Endothelial cell of umbilical vein (primary cell): ENCODE data around the gene APMAP. TPM values are rescaled to one million over a fixed set of nuclear protein-coding genes. Genes with fewer than 3 reads are reported as not detected.

ENCODE experiments used
- BruUV-seq: library from RNA; stranded (reverse); fragments of 400-500 nt; replicated peaks from 2 replicates; lab custom pipeline; 2021; lab: Mats Ljungman, UMichigan
- CTCF ChIA-PET: fragments of 300-600, 350-600 bp; sonication (Branson Sonifier 250); formaldehyde crosslinking; loops from one replicate; lab custom pipeline; 2021; ENCODE audit warnings: antibody characterized with exemption, inconsistent platforms; lab: Charles Lee
- POLR2A ChIA-PET: fragments of 300-600, 350-600 bp; sonication (Branson Sonifier 250); formaldehyde crosslinking; loops from one replicate; lab custom pipeline; 2021; ENCODE audit warnings: antibody characterized with exemption, inconsistent platforms; lab: Charles Lee
- DNase-seq: peaks from one replicate; pipeline ENCODE4 v3.0.0-alpha.2; 2011; ENCODE audit warnings: low read depth, low spot score
- FAIRE-seq: peaks from 2 replicates; lab custom pipeline; 2011; peaks lifted over from hg19 to GRCh38; lab: Jason Lieb, UNC
- H2AFZ ChIP-seq: 2 replicates; pipeline ENCODE4 v1.6.0; 2012; ENCODE audit warnings: low read depth, low read length, control low read depth, inconsistent platforms
- H3K27ac ChIP-seq: 2 replicates; pipeline ENCODE4 v1.5.1; 2011; ENCODE audit warnings: low read depth, mild to moderate bottlenecking, control low read depth, low read length, moderate library complexity; ENCODE audit not compliant: insufficient read depth
- H3K27me3 ChIP-seq, 2 experiments: 2 replicates each; pipeline versions ENCODE4 v1.6.0 to v1.6.1; 2011; ENCODE audit warnings: low read length in 2 of 2, mixed read lengths in 1 of 2; ENCODE audit not compliant: control insufficient read depth in 2 of 2, insufficient read depth in 2 of 2
- H3K36me3 ChIP-seq, 2 experiments: 2 replicates in 1 of 2; 3 replicates in 1 of 2; pipeline ENCODE4 v1.5.1; 2011; ENCODE audit warnings: low read length in 2 of 2, mild to moderate bottlenecking in 1 of 2, moderate library complexity in 1 of 2; ENCODE audit not compliant: control insufficient read depth in 2 of 2, insufficient read depth in 2 of 2; ENCODE audit errors: extremely low read depth in 1 of 2
- H3K4me1 ChIP-seq: 3 replicates; pipeline ENCODE4 v1.5.1; 2011; ENCODE audit warnings: mild to moderate bottlenecking, low read length; ENCODE audit not compliant: control insufficient read depth, insufficient read depth; ENCODE audit errors: extremely low read depth
- H3K4me2 ChIP-seq: 2 replicates; pipeline ENCODE4 v1.6.1; 2011; ENCODE audit warnings: low read length, control low read depth, mixed read lengths; ENCODE audit not compliant: insufficient read depth
- H3K4me3 ChIP-seq, 3 experiments: fragments of 200-600 bp in 1 of 3; sonication (generic), shearing (Covaris generic) in 1 of 3; replicated peaks in 1 of 3; 2 replicates each; pipeline ENCODE4 v1.5.1; 2011 to 2016; ENCODE audit warnings: control low read depth in 3 of 3, low read length in 3 of 3, mild to moderate bottlenecking in 2 of 3, inconsistent platforms in 1 of 3, low read depth in 1 of 3, moderate library complexity in 1 of 3; ENCODE audit not compliant: insufficient read depth in 1 of 3
- H3K79me2 ChIP-seq: 2 replicates; pipeline ENCODE4 v1.6.0; 2012; ENCODE audit warnings: low read length, inconsistent platforms; ENCODE audit not compliant: control insufficient read depth, insufficient read depth
- H3K9ac ChIP-seq: replicated peaks from 2 replicates; pipeline ENCODE3; 2011; ENCODE audit warnings: low read length, control low read depth; ENCODE audit not compliant: insufficient read depth; ENCODE audit errors: extremely low read depth
- H3K9me1 ChIP-seq: replicated peaks from 3 replicates; pipeline ENCODE4 v1.6.0; 2011; ENCODE audit warnings: mild to moderate bottlenecking, low read length; ENCODE audit not compliant: control insufficient read depth, insufficient read depth; ENCODE audit errors: extremely low read depth
- H3K9me3 ChIP-seq: replicated peaks from 2 replicates; pipeline ENCODE4 v1.5.1; 2012; ENCODE audit warnings: low read length, inconsistent platforms; ENCODE audit not compliant: control insufficient read depth, insufficient read depth
- H4K20me1 ChIP-seq: replicated peaks from 2 replicates; pipeline ENCODE3; 2011; ENCODE audit warnings: mild to moderate bottlenecking, low read length; ENCODE audit not compliant: control insufficient read depth, insufficient read depth; ENCODE audit errors: extremely low read depth
- CTCF ChIP-seq, 2 donors: IDR thresholded peaks; 1 replicate in 1 of 2; 2 replicates in 1 of 2; pipeline ENCODE4 v1.5.1; 2011; ENCODE audit warnings: low read length in 2 of 2, mild to moderate bottlenecking in 2 of 2, moderate library complexity in 2 of 2, control low read depth in 1 of 2, inconsistent platforms in 1 of 2, low read depth in 1 of 2; ENCODE audit not compliant: insufficient read depth in 1 of 2; ENCODE audit errors: extremely low read depth in 1 of 2
- EZH2 ChIP-seq: IDR thresholded peaks from 2 replicates; pipeline ENCODE4 v1.6.1; 2012; ENCODE audit warnings: borderline replicate concordance, low read depth, mild to moderate bottlenecking, moderate library complexity, low read length, inconsistent platforms; ENCODE audit not compliant: severe bottlenecking
- FOS ChIP-seq: IDR thresholded peaks from 2 replicates; pipeline ENCODE4 v1.6.1; 2011; ENCODE audit warnings: mild to moderate bottlenecking, low read length, moderate library complexity, borderline replicate concordance; ENCODE audit not compliant: insufficient read depth
- GATA2 ChIP-seq: IDR thresholded peaks from 2 replicates; pipeline ENCODE4 v1.7.0; 2011; ENCODE audit warnings: low read depth, mild to moderate bottlenecking, moderate library complexity, mixed read lengths, low read length; ENCODE audit not compliant: insufficient read length, insufficient read depth
- JUN ChIP-seq: IDR thresholded peaks from 2 replicates; pipeline ENCODE4 v1.6.1; 2011; ENCODE audit warnings: borderline replicate concordance, low read depth; ENCODE audit not compliant: insufficient read length, insufficient read depth
- MAX ChIP-seq: IDR thresholded peaks from 2 replicates; pipeline ENCODE4 v1.6.1; 2011; ENCODE audit not compliant: insufficient read depth, insufficient read length
- MYC ChIP-seq: IDR thresholded peaks from one replicate; pipeline ENCODE4 v1.6.1; 2011; ENCODE audit warnings: mild to moderate bottlenecking, low read depth, low read length
- POLR2A ChIP-seq: IDR thresholded peaks from 2 replicates; pipeline ENCODE4 v1.6.1; 2012; ENCODE audit warnings: low read depth, mild to moderate bottlenecking, control low read depth, low read length
- POLR2AphosphoS5 ChIP-seq: IDR thresholded peaks from 2 replicates; pipeline ENCODE4 v1.6.1; 2012; ENCODE audit warnings: low read depth, mild to moderate bottlenecking, control low read depth, low read length, moderate library complexity; ENCODE audit not compliant: insufficient read depth
- dilution Hi-C: fragments of 300-500 bp; cut with MboI; formaldehyde crosslinking; loops from one replicate; pipeline ENCODE4 v1.15.0; 2019; ENCODE audit warnings: low sequenced_read_pairs; ENCODE audit not compliant: extremely low pct_ligation_motif_present
- intact Hi-C: fragments of 100-400 bp; cut with micrococcal nuclease; formaldehyde crosslinking; loops from one replicate; pipeline ENCODE4 v1.10.0; 2022
- polyA plus RNA-seq, 4 experiments: library from polyadenylated mRNA; depleted of rRNA in 3 of 4; stranded (reverse) in 3 of 4; unstranded in 1 of 4; fragments of >200 nt; gene quantifications; 2 replicates each; pipeline versions ENCODE4 v1.2.1 to v1.2.3, GENCODE V29; 2011 to 2012; ENCODE audit warnings: missing spikeins in 1 of 4
- total RNA-seq: library from RNA; stranded (reverse); gene quantifications from 2 replicates; pipeline ENCODE4 v1.2.3, GENCODE V29; 2021

The APMAP gene
- total and polyA plus RNA-seq, 2 donors (not counting 3 experiments of a cell fraction or from before 2014, with no cell fraction given), result 80.7 to 110 TPM

- intact Hi-C loops, result no loop called here
- TF ChIP-seq GATA2, result no peak
- no peak for TF ChIP-seq POLR2A
- no peak for TF ChIP-seq MAX
- no peak for TF ChIP-seq MYC
- TF ChIP-seq CTCF (IDR thresholded peaks at IDR 0.05; ENCODE audit: extremely low read depth in 1 of 2, insufficient read depth in 1 of 2, low read depth in 1 of 2, low read length in 2 of 2), result no peak
- no peak for TF ChIP-seq FOS
- no peak for TF ChIP-seq JUN
- no peak for TF ChIP-seq EZH2
- no peak for TF ChIP-seq POLR2AphosphoS5
- Histone ChIP-seq H3K9me3 (no peaks in the 10 kb centered on the region), H3K27me3 (no peaks in the 10 kb centered on the region), H3K27ac (no peak overlapping the region), H4K20me1 (no peaks in the 10 kb centered on the region), H3K4me2 (no peak overlapping the region), H3K36me3 (no peaks in the 10 kb centered on the region), H3K79me2 (no peaks in the 10 kb centered on the region), H2AFZ (no peak overlapping the region), H3K4me1 (no peaks in the 10 kb centered on the region), H3K9ac (no peak overlapping the region), H3K4me3 (no peak overlapping the region), H3K9me1 (no peaks in the 10 kb centered on the region)
- dilution Hi-C loops, result no loop called here
- POLR2A ChIA-PET, result no interaction called here
- no TSS peak for BruUV-seq
- CTCF ChIA-PET, result no interaction called here
- FAIRE-seq (no peak), DNase-seq (no peak)
Measured at GRCh38 chr20:24935766-24936525, 56.6 kb downstream of the APMAP start.
